GM18511 (cell line): ENCODE data around the gene TMEM108.
A peak's percentile ranks its signal among the peaks of the same experiment; 100 is the strongest.

Experiments used
- ATAC-seq: cut with Tn5 transposase; IDR thresholded peaks from one replicate; pipeline ENCODE4 v1.9.1; 2021; ENCODE audit warnings: mild to moderate bottlenecking, moderate library complexity; ENCODE audit not compliant: unreplicated experiment

Gene TMEM108

GRCh38 chr3:133408366-133408765 lies 370.2 kb downstream of the TMEM108 start:
- ATAC-seq: no peak

- no peak for ATAC-seq
Observed at GRCh38 chr3:133408961-133409360, 370.8 kb downstream of the TMEM108 start.

DNA sequence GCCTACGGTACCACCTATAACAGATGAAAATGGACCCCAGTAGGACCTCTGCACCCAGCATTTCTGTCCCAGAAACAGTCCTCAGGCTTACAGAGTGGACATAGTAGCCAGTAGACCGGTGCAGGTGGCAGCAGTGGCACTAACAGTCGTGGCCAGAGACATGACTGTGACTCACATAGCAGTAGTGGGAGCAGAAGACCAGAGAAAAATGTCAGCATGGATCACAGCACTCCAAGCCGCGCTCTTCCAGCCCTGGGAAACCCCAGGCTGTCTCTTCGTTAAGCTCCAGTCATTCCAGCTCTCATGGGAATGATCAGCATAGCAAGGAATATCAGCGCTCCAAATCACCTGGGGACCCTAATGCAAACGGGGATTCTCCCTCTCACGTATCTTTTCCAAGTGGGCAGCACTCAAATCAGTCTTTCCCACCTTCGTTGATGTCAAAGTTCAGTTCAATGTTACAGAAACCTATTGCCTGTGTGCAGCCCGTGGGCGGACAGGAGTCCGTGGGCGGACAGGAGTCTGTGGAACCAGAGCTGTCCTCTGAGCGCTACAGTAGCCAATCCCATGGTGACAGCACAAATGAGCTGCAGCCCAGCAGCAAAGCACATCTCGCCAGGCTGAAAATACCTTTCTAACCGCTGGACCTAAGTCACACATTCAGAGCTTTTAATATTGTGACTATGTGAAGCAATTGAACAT lies 372.2 kb downstream of the TMEM108 start:
- no peak for ATAC-seq

GRCh38 chr3:133412183-133413132 lies 374.3 kb downstream of the TMEM108 start:
- no peak for ATAC-seq

DNA sequence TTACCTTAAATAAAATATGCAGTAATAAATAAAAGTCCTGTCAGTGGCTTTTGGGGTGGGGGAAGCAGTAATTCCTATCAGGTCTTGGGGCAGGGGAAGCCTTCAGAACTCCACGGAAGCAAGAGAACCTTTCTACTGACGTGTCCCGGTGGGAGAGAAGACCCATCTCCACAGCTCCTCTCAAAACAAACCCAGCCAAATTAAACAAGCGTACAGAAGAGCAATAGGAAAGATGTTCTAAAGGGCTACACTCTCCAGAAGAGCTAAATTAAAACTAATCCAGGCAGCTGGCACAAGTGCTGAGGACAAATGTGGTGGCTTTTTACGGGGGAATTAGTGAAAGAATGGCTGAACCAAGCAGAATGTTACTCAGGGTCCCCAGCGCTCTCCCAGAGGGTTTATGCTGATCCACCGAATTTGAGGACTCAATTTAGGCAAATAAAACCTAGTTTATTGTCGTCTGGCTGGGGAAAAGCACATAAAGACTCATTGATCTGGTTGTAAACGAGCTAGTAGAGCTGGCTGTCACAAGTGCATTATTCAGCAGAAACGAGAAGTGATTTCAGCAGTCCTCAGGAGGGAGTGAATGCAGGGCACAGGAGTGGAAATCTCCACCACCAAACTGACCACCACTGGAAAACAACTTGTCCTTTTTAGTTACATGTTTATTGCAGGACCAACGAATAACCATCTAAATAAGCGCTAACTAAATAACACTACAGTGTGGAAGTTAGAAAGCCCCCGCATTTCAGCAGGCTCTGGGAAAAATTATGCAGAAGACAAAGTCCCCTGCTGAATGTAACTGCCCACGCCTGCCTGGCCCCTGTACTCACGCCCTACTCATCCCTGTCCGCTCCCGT lies 375.2 kb downstream of the TMEM108 start:
- no peak for ATAC-seq

GRCh38 chr3:133414021-133414392 lies 375.8 kb downstream of the TMEM108 start:
- no peak for ATAC-seq

- ATAC-seq: no peak
Observed at GRCh38 chr3:133418361-133418760, 380.2 kb downstream of the TMEM108 start.

- no peak for ATAC-seq
Observed at GRCh38 chr3:133419151-133419909, 381.1 kb downstream of the TMEM108 start.

DNA sequence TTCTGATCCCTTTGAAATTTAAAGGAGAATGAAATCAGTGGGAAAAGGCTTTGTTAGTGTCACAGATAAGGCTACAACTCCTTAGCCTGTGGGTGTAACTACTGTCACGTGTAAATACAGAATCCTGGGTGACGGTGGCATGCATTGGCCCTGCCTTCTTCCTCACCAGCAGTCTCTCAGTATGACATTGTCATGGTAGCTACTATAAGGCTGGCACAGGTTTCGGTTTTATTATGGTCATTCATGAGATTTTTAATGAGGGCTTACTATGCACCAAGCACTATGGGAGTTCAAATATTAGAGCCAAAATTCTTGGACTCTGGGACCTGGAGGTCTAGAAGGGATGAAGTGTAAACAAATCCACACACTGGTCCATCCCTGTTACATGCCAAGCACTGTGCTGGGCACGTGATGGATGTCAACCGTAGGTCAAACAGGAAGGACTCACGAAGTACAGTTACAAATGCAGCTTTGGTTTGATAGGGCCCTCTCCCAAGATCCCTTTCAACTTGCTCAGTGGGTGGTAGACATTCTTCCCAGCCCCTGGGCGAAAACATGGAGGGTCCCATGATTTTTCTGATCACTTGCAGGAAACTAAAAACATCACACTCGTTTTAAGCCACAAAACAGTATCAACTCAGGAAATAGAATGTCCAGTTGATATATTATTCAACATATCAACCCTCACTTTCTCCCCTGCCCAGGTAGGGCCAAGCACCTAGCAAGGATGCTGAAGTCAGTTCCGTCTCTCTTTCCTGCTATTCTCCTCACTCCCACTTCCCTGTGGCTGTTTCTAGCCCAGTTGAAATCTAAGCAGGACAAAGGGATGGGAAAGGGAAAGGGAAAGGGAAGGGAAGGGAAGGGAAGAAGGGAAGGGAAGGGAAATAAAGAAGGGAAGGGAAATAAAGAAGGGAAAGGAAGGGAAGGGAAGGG lies 387.0 kb downstream of the TMEM108 start:
- ATAC-seq: no peak

DNA sequence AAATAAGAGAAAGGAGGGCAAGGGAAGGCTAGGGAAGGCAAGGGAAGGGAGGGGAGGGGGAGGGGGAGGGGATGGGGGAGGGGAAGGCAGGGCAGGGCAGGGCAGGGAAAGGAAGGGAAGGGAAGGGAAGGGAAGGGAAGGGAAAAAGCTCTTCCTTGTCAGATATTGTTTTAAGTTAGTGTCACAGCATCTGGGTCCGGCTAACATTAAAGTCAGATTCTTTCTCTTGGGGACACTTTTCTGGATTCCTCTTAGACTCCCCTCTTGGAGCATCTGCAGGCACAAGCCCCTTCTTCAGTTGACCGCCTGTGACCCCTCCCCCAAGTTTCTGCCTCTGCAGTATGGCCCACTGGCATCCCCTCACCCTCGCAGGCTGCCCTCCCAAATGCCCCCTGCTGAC lies 387.7 kb downstream of the TMEM108 start:
- no peak for ATAC-seq

DNA sequence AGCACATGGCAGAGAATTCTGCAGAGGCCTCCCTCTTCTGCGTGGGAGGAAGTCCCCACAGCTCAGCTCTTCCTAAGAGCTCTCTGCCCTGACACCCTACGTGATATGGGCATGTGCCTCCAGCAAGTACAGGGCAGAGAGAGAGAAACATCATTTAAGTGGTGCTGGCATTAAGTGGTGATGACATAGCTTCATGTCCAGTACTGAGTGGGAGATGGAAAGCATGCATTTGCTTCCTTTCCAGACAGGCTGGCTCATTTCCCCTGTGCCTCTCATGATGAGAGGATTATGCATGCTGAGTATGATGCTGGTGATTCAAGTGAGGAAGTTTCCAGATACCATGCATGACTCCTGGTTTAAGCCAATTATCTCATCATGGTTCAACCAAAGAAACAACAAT lies 388.5 kb downstream of the TMEM108 start:
- ATAC-seq: no peak

GRCh38 chr3:133428552-133428951 lies 390.4 kb downstream of the TMEM108 start:
- no peak for ATAC-seq

GRCh38 chr3:133429063-133429462 lies 390.9 kb downstream of the TMEM108 start:
- no peak for ATAC-seq

DNA sequence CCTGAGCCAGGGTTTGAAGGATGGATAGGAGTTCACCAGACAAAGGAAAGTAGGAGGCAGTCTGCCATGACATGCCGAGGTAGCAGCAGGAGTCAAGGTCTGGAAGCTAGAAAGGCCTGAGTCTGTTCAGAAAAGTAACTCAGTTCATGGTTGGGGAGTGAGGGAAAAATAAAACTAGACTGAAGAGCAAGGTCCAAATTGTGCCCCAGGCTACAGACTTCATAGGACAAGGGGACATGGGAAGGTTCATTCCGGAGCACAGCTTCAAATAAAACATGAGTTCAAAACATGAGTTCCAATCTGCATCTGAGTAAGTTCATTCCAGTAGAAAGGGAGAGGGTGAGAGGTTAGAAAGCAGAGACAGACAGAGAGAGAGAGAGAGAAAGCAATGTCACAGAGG lies 401.4 kb downstream of the TMEM108 start:
- no peak for ATAC-seq

DNA sequence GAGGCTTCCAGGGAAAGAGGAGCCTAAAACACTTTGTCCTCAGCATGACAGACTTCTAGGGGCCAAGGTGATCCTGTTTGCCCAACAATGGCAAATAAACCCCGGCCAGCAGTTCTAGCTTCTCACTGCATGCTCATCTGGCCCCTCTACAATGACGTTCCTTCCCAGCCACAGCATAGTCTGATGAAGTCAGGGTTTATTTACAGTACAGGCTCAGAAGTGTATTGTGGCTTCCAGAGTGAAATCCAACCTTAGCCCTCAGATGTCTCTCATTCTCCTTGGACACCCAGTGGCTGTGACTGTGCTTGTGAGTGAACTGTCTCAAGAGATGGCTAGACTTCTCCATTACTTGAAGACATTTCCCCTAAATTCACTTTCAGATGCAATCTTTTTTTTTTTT lies 402.5 kb downstream of the TMEM108 start:
- no peak for ATAC-seq

DNA sequence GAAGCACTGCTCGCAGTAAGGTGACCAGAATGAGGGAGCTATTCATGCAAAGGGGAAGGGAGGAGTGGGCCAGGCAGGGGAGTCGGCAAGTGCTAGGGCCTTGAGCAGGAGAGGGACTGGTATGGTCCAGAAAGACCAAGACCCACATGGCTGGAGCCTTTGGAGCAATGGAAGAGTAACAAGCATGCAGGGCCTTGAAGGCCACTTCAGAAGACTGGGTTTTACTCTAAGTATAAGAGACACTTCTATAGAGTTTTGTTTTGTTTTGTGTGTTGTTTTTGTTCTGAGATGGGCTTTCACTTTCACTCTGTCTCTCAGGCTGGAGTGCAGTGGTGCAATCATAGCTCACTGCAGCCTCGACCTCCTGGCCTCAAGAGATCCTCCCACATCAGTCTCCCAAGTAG lies 403.7 kb downstream of the TMEM108 start:
- ATAC-seq: peak; percentile 75

DNA sequence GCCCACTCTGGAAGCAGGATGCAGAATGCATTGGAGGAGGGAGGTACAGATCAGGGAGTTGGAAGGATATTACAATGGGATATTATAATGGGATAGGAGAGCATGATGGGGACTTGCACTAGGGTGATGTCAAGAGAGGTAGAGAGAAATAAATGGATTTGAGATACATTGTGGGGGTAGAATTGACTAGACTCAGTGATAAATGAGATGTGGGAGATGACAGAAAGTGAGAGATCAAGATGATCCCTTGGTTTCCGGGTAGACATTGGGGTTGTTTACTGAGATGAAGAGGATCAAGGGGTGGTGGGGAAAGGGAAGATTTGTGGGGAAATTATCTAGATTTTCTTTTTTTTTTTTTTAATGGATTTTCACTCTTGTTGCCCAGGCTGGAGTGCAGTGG lies 404.3 kb downstream of the TMEM108 start:
- ATAC-seq: peak; percentile 6

- no peak for ATAC-seq
Observed at GRCh38 chr3:133443649-133444422, 405.6 kb downstream of the TMEM108 start.

- ATAC-seq: no peak
Observed at GRCh38 chr3:133444423-133444774, 406.2 kb downstream of the TMEM108 start.
